B cell (primary cell): ENCODE measurements around the gene TET2. TPM values are rescaled to one million over a fixed set of nuclear protein-coding genes. Genes with fewer than 3 reads are reported as not detected.

ENCODE experiments used
- ATAC-seq: fragments of 200-7000 bp; cut with Tn5 transposase; one replicate; pipeline ENCODE4 v1.10.0; 2021; ENCODE audit warnings: low read depth, mild to moderate bottlenecking, moderate number of reproducible peaks, moderate library complexity
- CTCF ChIA-PET: fragments of 350-600 bp; sonication (Branson Sonifier 250); formaldehyde crosslinking; loops from one replicate; lab custom pipeline; 2021; ENCODE audit warnings: antibody characterized with exemption, inconsistent platforms; lab: Charles Lee
- POLR2A ChIA-PET: fragments of 350-600 bp; sonication (Branson Sonifier 250); formaldehyde crosslinking; loops from one replicate; lab custom pipeline; 2021; ENCODE audit warnings: antibody characterized with exemption; lab: Charles Lee
- DNase-seq: peaks from one replicate; pipeline ENCODE4 v3.0.0; 2013
- H2AFZ ChIP-seq: 2 replicates; pipeline ENCODE4 v1.6.1; 2012; ENCODE audit warnings: mild to moderate bottlenecking, low read depth, low read length; ENCODE audit not compliant: insufficient read depth, poor library complexity, severe bottlenecking
- H3K27ac ChIP-seq, 2 donors: 1 replicate in 1 of 2; 2 replicates in 1 of 2; pipeline ENCODE4 v1.5.1; 2012 to 2013; ENCODE audit warnings: low read length in 2 of 2, mild to moderate bottlenecking in 2 of 2, moderate library complexity in 1 of 2
- H3K27me3 ChIP-seq, 4 experiments: fragments of 200-600 bp in 1 of 4; sonication (generic) in 1 of 4; replicated peaks in 1 of 4; 1 replicate in 2 of 4; 2 replicates in 2 of 4; pipeline versions ENCODE4 v1.6.1 to v1.7.0; 2013 to 2016; ENCODE audit warnings: low read length in 3 of 4, mild to moderate bottlenecking in 2 of 4, mixed read lengths in 1 of 4, moderate library complexity in 1 of 4; ENCODE audit not compliant: insufficient read depth in 4 of 4, control insufficient read depth in 3 of 4; ENCODE audit errors: control extremely low read depth in 1 of 4
- H3K36me3 ChIP-seq, 2 experiments: replicated peaks in 1 of 2; 1 replicate in 1 of 2; 2 replicates in 1 of 2; pipeline versions ENCODE4 v1.6.1 to v1.7.1; 2013; ENCODE audit warnings: low read length in 1 of 2; ENCODE audit not compliant: insufficient read depth in 2 of 2, control insufficient read depth in 1 of 2; ENCODE audit errors: control extremely low read depth in 1 of 2, extremely low read depth in 1 of 2
- H3K4me1 ChIP-seq, 2 donors: fragments of 200-600 bp in 1 of 2; sonication (generic) in 1 of 2; 1 replicate in 1 of 2; 2 replicates in 1 of 2; pipeline versions ENCODE4 v1.5.1 to v1.6.1; 2013 to 2017; ENCODE audit warnings: low read length in 2 of 2; ENCODE audit not compliant: control insufficient read depth in 2 of 2, insufficient read depth in 2 of 2
- H3K4me2 ChIP-seq: replicated peaks from 2 replicates; pipeline ENCODE3; 2012; ENCODE audit warnings: mild to moderate bottlenecking, low read depth, low read length; ENCODE audit not compliant: poor library complexity, severe bottlenecking
- H3K4me3 ChIP-seq, 5 experiments: fragments of 200-600 bp in 1 of 5; sonication (generic) in 1 of 5; 1 replicate in 3 of 5; 2 replicates in 2 of 5; pipeline versions ENCODE4 v1.5.1 to v1.7.0; 2011 to 2016; ENCODE audit warnings: low read length in 4 of 5, mild to moderate bottlenecking in 4 of 5, low read depth in 2 of 5, control low read depth in 1 of 5, moderate library complexity in 1 of 5; ENCODE audit not compliant: insufficient read depth in 1 of 5; ENCODE audit errors: control extremely low read depth in 1 of 5, extremely low read depth in 1 of 5
- H3K79me2 ChIP-seq: fragments of 200-600 bp; sonication (generic); one replicate; pipeline ENCODE4 v1.6.0; 2016; ENCODE audit warnings: low read length; ENCODE audit not compliant: control insufficient read depth, insufficient read depth
- H3K9ac ChIP-seq: fragments of 200-600 bp; sonication (generic); 2 replicates; pipeline ENCODE4 v1.6.1; 2017; ENCODE audit warnings: mild to moderate bottlenecking, low read length, moderate library complexity
- H3K9me3 ChIP-seq, 3 donors: one replicate each; pipeline versions ENCODE4 v1.6.1 to v1.7.1; 2013; ENCODE audit warnings: low read length in 2 of 3; ENCODE audit not compliant: control insufficient read depth in 2 of 3, insufficient read depth in 1 of 3; ENCODE audit errors: control extremely low read depth in 1 of 3
- H4K20me1 ChIP-seq: 2 replicates; pipeline ENCODE4 v1.6.0; 2012; ENCODE audit warnings: mild to moderate bottlenecking, low read length; ENCODE audit not compliant: insufficient read depth, control insufficient read depth, poor library complexity, severe bottlenecking
- H3K27ac Mint-ChIP-seq: one replicate; pipeline ENCODE4 v1.8.0; 2021; ENCODE audit warnings: mixed read lengths
- H3K27me3 Mint-ChIP-seq: one replicate; pipeline ENCODE4 v1.8.0; 2021; ENCODE audit warnings: mixed read lengths
- H3K4me1 Mint-ChIP-seq: one replicate; pipeline ENCODE4 v1.8.0; 2021; ENCODE audit warnings: mixed read lengths
- H3K4me3 Mint-ChIP-seq: one replicate; pipeline ENCODE4 v1.8.0; 2021; ENCODE audit warnings: mixed read lengths
- H3K9me3 Mint-ChIP-seq: one replicate; pipeline ENCODE4 v1.8.0; 2022; ENCODE audit warnings: mixed read lengths; ENCODE audit not compliant: insufficient read depth
- CTCF ChIP-seq: fragments of 200-600 bp; IDR thresholded peaks from one replicate; pipeline ENCODE4 v1.8.0; 2022; ENCODE audit warnings: antibody characterized with exemption, mild to moderate bottlenecking
- EZH2 ChIP-seq: IDR thresholded peaks from 2 replicates; pipeline ENCODE4 v1.6.1; 2012; ENCODE audit warnings: borderline replicate concordance, low read depth, mild to moderate bottlenecking, moderate library complexity, low read length; ENCODE audit not compliant: insufficient read depth, poor library complexity, severe bottlenecking
- WGBS: methylation state at CpG from one replicate; pipeline ENCODE4 v1.1.5; 2013; ENCODE audit warnings: missing lambda C conversion rate; ENCODE audit not compliant: insufficient coverage; 5-methylcytosine and 5-hydroxymethylcytosine counted together
- intact Hi-C: fragments of 100-400 bp; cut with micrococcal nuclease; formaldehyde crosslinking; loops from one replicate; pipeline ENCODE4 v1.10.0; 2022
- polyA plus RNA-seq: library from polyadenylated mRNA; depleted of rRNA; stranded (reverse); fragments of >200 nt; gene quantifications from 2 replicates; pipeline ENCODE4 v1.2.3, GENCODE V29; 2012
- total RNA-seq, 2 donors: library from RNA; stranded (reverse); fragments of 120-200 nt in 1 of 2; gene quantifications; 1 replicate in 1 of 2; 2 replicates in 1 of 2; pipeline versions ENCODE4 v1.2.3 to v1.2.4, GENCODE V29; 2013 to 2022

The TET2 gene
- total and polyA plus RNA-seq, 2 donors (not counting 1 experiment from before 2014, with no cell fraction given), result 7.1 to 56.8 TPM

- ChIA-PET POLR2A (no interaction called here), CTCF (no interaction called here)
- whole genome bisulfite sequencing, result 67% methylated on average over 1 of the region's 4 CpGs
- H3K9ac ChIP-seq, result no peak overlapping the region
- H3K27ac ChIP-seq, result no peak overlapping the region
- H3K27ac Mint-ChIP-seq, result no peak overlapping the region
- ATAC-seq (no peak), DNase-seq (no peak)
- no peak for TF ChIP-seq CTCF
- no peak for TF ChIP-seq EZH2
- H3K79me2 ChIP-seq, result peaks cover 34% of the 10 kb centered on the region
- no peak overlapping the region for H3K4me3 ChIP-seq
- H2AFZ ChIP-seq, result no peak overlapping the region
- no peaks in the 10 kb centered on the region for H3K9me3 Mint-ChIP-seq
- peaks cover 34% of the 10 kb centered on the region for H3K4me1 Mint-ChIP-seq
- no peak overlapping the region for H3K4me2 ChIP-seq
- intact Hi-C loops, result no loop called here
- H4K20me1 ChIP-seq, result peaks cover 11% of the 10 kb centered on the region
- H3K27me3 ChIP-seq, result no peaks in the 10 kb centered on the region
- no peaks in the 10 kb centered on the region for H3K36me3 ChIP-seq
- H3K9me3 ChIP-seq, result no peaks in the 10 kb centered on the region
- no peaks in the 10 kb centered on the region for H3K27me3 Mint-ChIP-seq
- no peak overlapping the region for H3K4me3 Mint-ChIP-seq
- peaks cover 0 to 3% of the 10 kb centered on the region in 2 donors for H3K4me1 ChIP-seq
Observed at GRCh38 chr4:105215609-105216313, 69.1 kb downstream of the TET2 start.

GRCh38 chr4:105225500-105225899 lies 78.8 kb downstream of the TET2 start:
- no CpG with 5 or more reads among the region's 1 CpG for WGBS
- no peaks in the 10 kb centered on the region for H3K36me3 ChIP-seq
- peaks cover 8% of the 10 kb centered on the region for H4K20me1 ChIP-seq
- Mint-ChIP-seq H3K4me3 (no peak overlapping the region), H3K27me3 (no peaks in the 10 kb centered on the region), H3K9me3 (no peaks in the 10 kb centered on the region), H3K4me1 (peaks cover 27% of the 10 kb centered on the region), H3K27ac (peak overlapping the region; percentile 37)
- ChIA-PET CTCF (no interaction called here), POLR2A (no interaction called here)
- H3K27me3 ChIP-seq, result no peaks in the 10 kb centered on the region
- H2AFZ ChIP-seq, result no peak overlapping the region
- ATAC-seq (no peak), DNase-seq (no peak)
- peaks cover 7% of the 10 kb centered on the region for H3K79me2 ChIP-seq
- intact Hi-C loops, result no loop called here
- H3K27ac ChIP-seq, result no peak overlapping the region
- no peak overlapping the region for H3K9ac ChIP-seq
- TF ChIP-seq CTCF (no peak), EZH2 (no peak)
- no peak overlapping the region for H3K4me3 ChIP-seq
- H3K4me2 ChIP-seq, result no peak overlapping the region
- no peaks in the 10 kb centered on the region for H3K4me1 ChIP-seq
- no peaks in the 10 kb centered on the region for H3K9me3 ChIP-seq
